Measurements from ENCODE around the gene IFITM5.

DNA sequence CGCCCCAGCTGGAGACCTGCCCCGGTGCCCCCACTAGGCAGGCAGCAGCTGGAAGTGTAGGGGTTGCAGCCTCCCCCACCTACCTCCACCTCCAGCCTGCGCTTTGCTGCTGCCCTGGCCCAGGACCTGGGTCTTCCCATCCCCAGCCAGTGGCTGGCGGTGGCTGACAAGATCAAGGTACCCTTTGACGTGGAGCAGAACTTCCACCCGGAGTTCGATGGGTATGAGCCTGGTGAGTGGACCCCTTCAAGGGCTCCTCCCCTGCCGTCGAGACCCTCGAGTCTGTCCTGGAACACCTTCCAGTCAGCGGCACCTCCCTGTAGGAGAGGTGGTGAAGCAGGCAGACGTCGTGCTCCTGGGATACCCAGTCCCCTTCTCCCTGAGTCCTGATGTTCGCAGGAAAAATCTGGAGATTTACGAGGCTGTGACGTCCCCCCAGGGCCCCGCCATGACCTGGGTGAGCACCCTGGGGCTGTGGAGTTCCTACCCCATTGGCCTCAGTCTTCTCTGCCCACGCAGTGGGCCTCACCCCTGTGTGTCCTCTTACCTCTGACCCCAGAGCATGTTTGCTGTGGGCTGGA, 6.0 kb downstream of the IFITM5 start:
- no peak for TF ChIP-seq POLR2A (IDR thresholded peaks at IDR 0.05)
- TF ChIP-seq, protein P1, sequence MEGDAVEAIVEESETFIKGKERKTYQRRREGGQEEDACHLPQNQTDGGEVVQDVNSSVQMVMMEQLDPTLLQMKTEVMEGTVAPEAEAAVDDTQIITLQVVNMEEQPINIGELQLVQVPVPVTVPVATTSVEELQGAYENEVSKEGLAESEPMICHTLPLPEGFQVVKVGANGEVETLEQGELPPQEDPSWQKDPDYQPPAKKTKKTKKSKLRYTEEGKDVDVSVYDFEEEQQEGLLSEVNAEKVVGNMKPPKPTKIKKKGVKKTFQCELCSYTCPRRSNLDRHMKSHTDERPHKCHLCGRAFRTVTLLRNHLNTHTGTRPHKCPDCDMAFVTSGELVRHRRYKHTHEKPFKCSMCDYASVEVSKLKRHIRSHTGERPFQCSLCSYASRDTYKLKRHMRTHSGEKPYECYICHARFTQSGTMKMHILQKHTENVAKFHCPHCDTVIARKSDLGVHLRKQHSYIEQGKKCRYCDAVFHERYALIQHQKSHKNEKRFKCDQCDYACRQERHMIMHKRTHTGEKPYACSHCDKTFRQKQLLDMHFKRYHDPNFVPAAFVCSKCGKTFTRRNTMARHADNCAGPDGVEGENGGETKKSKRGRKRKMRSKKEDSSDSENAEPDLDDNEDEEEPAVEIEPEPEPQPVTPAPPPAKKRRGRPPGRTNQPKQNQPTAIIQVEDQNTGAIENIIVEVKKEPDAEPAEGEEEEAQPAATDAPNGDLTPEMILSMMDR (IDR thresholded peaks at IDR 0.05 in 8 of 11, conservative IDR thresholded peaks at IDR 0.05 in 3 of 11) = no peak

Data from spleen (tissue), 7 donors.